A549 (cell line): ENCODE measurements around the gene ITPRIPL1. TPM values are rescaled to one million over a fixed set of nuclear protein-coding genes. Genes with fewer than 3 reads are reported as not detected.

Experiments used
- ATAC-seq, 2 experiments: fragments of 200-7000 bp in 1 of 2; fragments of >200 bp in 1 of 2; cut with Nextera tagmentation in 1 of 2; cut with Tn5 transposase in 1 of 2; 3 replicates each; pipeline versions ENCODE4 v1.8.0 to v1.9.1; 2018 to 2020; ENCODE audit warnings: mild to moderate bottlenecking in 1 of 2, moderate library complexity in 1 of 2
- CTCF ChIA-PET: fragments of 300-600 bp; sonication (Branson Sonifier 250); formaldehyde crosslinking; extraction: SDS; loops from one replicate; lab custom pipeline; 2021; ENCODE audit warnings: antibody characterized with exemption, inconsistent platforms; lab: Yijun Ruan, JAX
- POLR2A ChIA-PET: fragments of 350-600 bp; formaldehyde crosslinking; extraction: SDS; loops from one replicate; lab custom pipeline; 2021; ENCODE audit warnings: antibody characterized with exemption, inconsistent platforms; lab: Yijun Ruan, JAX
- DNase-seq, 2 experiments: peaks; one replicate each; pipeline versions ENCODE4 v3.0.0 to v3.0.0-alpha.2; 2011 to 2016; ENCODE audit warnings: low read depth in 1 of 2, low spot score in 1 of 2
- FAIRE-seq: peaks from 2 replicates; lab custom pipeline; 2011; peaks lifted over from hg19 to GRCh38; lab: Jason Lieb, UNC
- H3K27ac ChIP-seq, 2 experiments: fragments of >200 bp; sonication (Bioruptor Twin); formaldehyde crosslinking; 3 replicates each; pipeline ENCODE4 v1.5.1; 2016 to 2017
- H3K4me1 ChIP-seq: fragments of >200 bp; sonication (Bioruptor Twin); formaldehyde crosslinking; 3 replicates; pipeline ENCODE4 v1.6.1; 2016
- H3K4me2 ChIP-seq: fragments of >200 bp; sonication (Bioruptor Twin); formaldehyde crosslinking; 3 replicates; pipeline ENCODE4 v1.6.1; 2016
- H3K4me3 ChIP-seq: fragments of >200 bp; sonication (Bioruptor Twin); formaldehyde crosslinking; 3 replicates; pipeline ENCODE4 v1.5.1; 2016
- H3K9me3 ChIP-seq: fragments of >200 bp; sonication (Bioruptor Twin); formaldehyde crosslinking; 3 replicates; pipeline ENCODE4 v1.6.1; 2016
- CEBPB ChIP-seq, 2 experiments: fragments of >200 bp in 1 of 2; sonication (Bioruptor Twin) in 1 of 2; formaldehyde crosslinking in 1 of 2; IDR thresholded peaks; 2 replicates each; pipeline ENCODE4 v1.6.1; 2012 to 2016
- CHD2 ChIP-seq: fragments of 150-350 bp; IDR thresholded peaks from 2 replicates; pipeline ENCODE4 v1.6.1; 2014; ENCODE audit warnings: low read length; ENCODE audit not compliant: partially characterized antibody
- CHD4 ChIP-seq: fragments of 200-600 bp; sonication (generic); IDR thresholded peaks from 2 replicates; pipeline ENCODE4 v1.6.1; 2016; ENCODE audit warnings: antibody characterized with exemption, mild to moderate bottlenecking, borderline replicate concordance
- EHF ChIP-seq: fragments of 250-450 bp; sonication (Bioruptor Pico); IDR thresholded peaks from 2 replicates; pipeline ENCODE4 v1.5.0; 2020; ENCODE audit warnings: mild to moderate bottlenecking
- FOSB ChIP-seq: fragments of 250-450 bp; sonication (Bioruptor Pico); IDR thresholded peaks from 2 replicates; pipeline ENCODE4 v1.5.0; 2020; ENCODE audit warnings: mild to moderate bottlenecking, moderate library complexity
- FOSL2 ChIP-seq, 2 experiments: fragments of 450-650 bp in 1 of 2; fragments of >200 bp in 1 of 2; sonication (Bioruptor Twin) in 1 of 2; formaldehyde crosslinking; IDR thresholded peaks; 2 replicates each; pipeline versions ENCODE4 v1.5.0 to v1.6.1; 2016 to 2020; ENCODE audit warnings: mild to moderate bottlenecking in 1 of 2, moderate library complexity in 1 of 2
- HDAC2 ChIP-seq: fragments of 200-600 bp; sonication (generic); IDR thresholded peaks from 2 replicates; pipeline ENCODE4 v1.6.1; 2016
- MYC ChIP-seq: IDR thresholded peaks from 2 replicates; pipeline ENCODE4 v1.6.1; 2012; ENCODE audit warnings: mild to moderate bottlenecking, inconsistent platforms, low read length, improper control_type of control experiment, borderline replicate concordance
- NFE2L2 ChIP-seq: fragments of 150-350 bp; conservative IDR thresholded peaks from 2 replicates; pipeline ENCODE4 v1.6.1; 2014; ENCODE audit warnings: low read length
- NPAS2 ChIP-seq: fragments of 250-450 bp; sonication (Bioruptor Pico); IDR thresholded peaks from 2 replicates; pipeline ENCODE4 v1.8.0; 2022; ENCODE audit warnings: mild to moderate bottlenecking, moderate library complexity, borderline replicate concordance
- PHF8 ChIP-seq: fragments of 200-600 bp; sonication (generic); IDR thresholded peaks from 2 replicates; pipeline ENCODE4 v1.6.1; 2016; ENCODE audit warnings: low read depth, mild to moderate bottlenecking, antibody characterized with exemption, moderate library complexity, borderline replicate concordance
- RAD21 ChIP-seq, 2 experiments: fragments of >200 bp in 1 of 2; sonication (Bioruptor Twin) in 1 of 2; formaldehyde crosslinking in 1 of 2; IDR thresholded peaks in 1 of 2; conservative IDR thresholded peaks in 1 of 2; 2 replicates in 1 of 2; 3 replicates in 1 of 2; pipeline ENCODE4 v1.6.1; 2012 to 2018; ENCODE audit warnings: inconsistent platforms in 1 of 2
- RARB ChIP-seq: fragments of 250-450 bp; sonication (Bioruptor Pico); IDR thresholded peaks from 2 replicates; pipeline ENCODE4 v1.8.0; 2021; ENCODE audit warnings: mild to moderate bottlenecking, moderate library complexity
- RFX5 ChIP-seq: fragments of 450-650 bp; IDR thresholded peaks from 2 replicates; pipeline ENCODE4 v1.7.1; 2014; ENCODE audit warnings: antibody characterized with exemption, mild to moderate bottlenecking, moderate library complexity
- SMC3 ChIP-seq: fragments of >200 bp; sonication (Bioruptor Twin); formaldehyde crosslinking; IDR thresholded peaks from 3 replicates; pipeline ENCODE4 v1.6.1; 2018; ENCODE audit warnings: inconsistent platforms
- TFCP2L1 ChIP-seq: fragments of 250-450 bp; sonication (Bioruptor Pico); IDR thresholded peaks from 2 replicates; pipeline ENCODE4 v1.5.0; 2021; ENCODE audit warnings: mild to moderate bottlenecking
- WGBS: methylation state at CpG from one replicate; pipeline ENCODE4 v1.1.6; 2017; ENCODE audit errors: missing lambda C conversion rate; 5-methylcytosine and 5-hydroxymethylcytosine counted together
- polyA plus RNA-seq, 4 experiments: library from polyadenylated mRNA; depleted of rRNA in 3 of 4; stranded (reverse); fragments of >200 nt; fragmentation: RNase III in 1 of 4; extraction: RNeasy Plus Mini Kit Qiagen cat#74134 plus additional on column Dnase treatment in 1 of 4; gene quantifications; 2 replicates in 3 of 4; 3 replicates in 1 of 4; pipeline ENCODE4 v1.2.3, GENCODE V29; 2011 to 2017
- TF ChIP-seq, protein P1 (sequence below): IDR thresholded peaks from 2 replicates; pipeline ENCODE4 v1.6.1; 2012
- TF ChIP-seq, protein P2 (sequence below): fragments of 450-650 bp; IDR thresholded peaks from 2 replicates; pipeline ENCODE4 v1.6.1; 2014; ENCODE audit warnings: antibody characterized with exemption
- TF ChIP-seq, protein P3 (sequence below): fragments of >200 bp; sonication (Bioruptor Twin); formaldehyde crosslinking; IDR thresholded peaks from 2 replicates; pipeline ENCODE4 v1.6.1; 2016
- TF ChIP-seq, protein P4 (sequence below): fragments of 250-450 bp; sonication (Bioruptor Pico); IDR thresholded peaks from 2 replicates; pipeline ENCODE4 v1.5.0; 2021; ENCODE audit warnings: mild to moderate bottlenecking, moderate library complexity, borderline replicate concordance
- TF ChIP-seq, protein P5 (sequence below): fragments of 250-450 bp; sonication (Bioruptor Pico); IDR thresholded peaks from 2 replicates; pipeline ENCODE4 v1.5.0; 2020; ENCODE audit warnings: low read depth, mild to moderate bottlenecking, moderate library complexity
- TF ChIP-seq, protein P6 (sequence below): fragments of >200 bp; sonication (Bioruptor Twin); formaldehyde crosslinking; IDR thresholded peaks from 3 replicates; pipeline ENCODE4 v1.5.1; 2016

ITPRIPL1 gene
- polyA plus RNA-seq, 2 of the 4 experiments (the other 2 are of a cell fraction), result not detected

DNA sequence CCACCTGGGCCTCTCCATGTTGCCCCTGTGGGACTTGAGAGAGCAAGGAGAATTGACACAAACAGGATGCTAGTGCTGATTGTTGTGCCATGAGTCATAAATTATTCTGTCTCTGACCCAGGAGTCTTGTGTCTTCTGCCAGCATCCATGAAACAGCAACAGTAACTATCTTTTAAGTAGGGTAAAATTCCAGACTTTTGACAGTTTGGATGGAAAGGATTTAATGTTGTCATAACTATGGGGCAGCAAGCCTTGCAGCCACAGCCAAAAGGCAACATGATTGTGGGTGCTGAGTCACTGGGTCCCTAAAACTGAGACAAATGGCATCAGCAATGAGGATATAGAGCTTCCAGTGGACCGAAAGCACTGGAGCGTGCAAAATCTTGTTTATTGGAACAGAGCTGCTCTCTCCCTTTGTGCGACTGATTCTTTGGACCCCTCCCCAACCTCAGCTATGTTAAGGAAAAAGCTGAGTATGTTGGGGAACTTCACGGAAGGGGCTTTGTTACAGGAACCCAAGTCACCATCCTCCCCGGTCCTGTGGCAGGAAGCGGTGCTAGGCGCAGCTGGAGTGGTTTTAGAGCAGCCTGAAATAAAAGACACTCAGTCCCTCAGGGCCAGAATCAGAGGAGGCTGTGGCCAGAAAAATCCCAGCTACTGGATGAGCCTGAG, 9.6 kb upstream of the ITPRIPL1 start:
- DNase-seq (peak in 1 of 2 experiments; percentile 39), FAIRE-seq (no peak), ATAC-seq (peak; percentile 57 to 69; a peak in 4 of 6 replicates)
- Histone ChIP-seq H3K4me3 (no peak overlapping the region), H3K4me1 (peaks cover 10% of the 10 kb centered on the region), H3K27ac (peak overlapping the region in 1 of 2 experiments; percentile 54; a peak in 2 of 6 replicates), H3K4me2 (0 out of 3 replicates have a peak overlapping the region, but pooled peaks have one; percentile 18), H3K9me3 (no peaks in the 10 kb centered on the region)
- ChIA-PET POLR2A (no interaction called here), CTCF (interaction anchor here (1.3 to 1.7 kb wide), 2 partner anchors 34 to 193 kb away, joined by 3 to 4 read pairs; no protein-coding TSS in a partner anchor)
- TF ChIP-seq RARB (CRISPR knock-in tag) (no peak), FOSL2 (IDR thresholded peaks at IDR 0.05) (no peak), FOSL2 (CRISPR knock-in tag; IDR thresholded peaks at IDR 0.05) (0 out of 2 replicates have a peak, but pooled peaks have one; percentile 6), EHF (CRISPR knock-in tag) (no peak)
- TF ChIP-seq, protein P1, sequence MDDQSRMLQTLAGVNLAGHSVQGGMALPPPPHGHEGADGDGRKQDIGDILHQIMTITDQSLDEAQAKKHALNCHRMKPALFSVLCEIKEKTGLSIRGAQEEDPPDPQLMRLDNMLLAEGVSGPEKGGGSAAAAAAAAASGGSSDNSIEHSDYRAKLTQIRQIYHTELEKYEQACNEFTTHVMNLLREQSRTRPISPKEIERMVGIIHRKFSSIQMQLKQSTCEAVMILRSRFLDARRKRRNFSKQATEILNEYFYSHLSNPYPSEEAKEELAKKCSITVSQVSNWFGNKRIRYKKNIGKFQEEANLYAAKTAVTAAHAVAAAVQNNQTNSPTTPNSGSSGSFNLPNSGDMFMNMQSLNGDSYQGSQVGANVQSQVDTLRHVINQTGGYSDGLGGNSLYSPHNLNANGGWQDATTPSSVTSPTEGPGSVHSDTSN, result no peak
- 89% methylated on average over 7 of the region's 7 CpGs for WGBS

DNA sequence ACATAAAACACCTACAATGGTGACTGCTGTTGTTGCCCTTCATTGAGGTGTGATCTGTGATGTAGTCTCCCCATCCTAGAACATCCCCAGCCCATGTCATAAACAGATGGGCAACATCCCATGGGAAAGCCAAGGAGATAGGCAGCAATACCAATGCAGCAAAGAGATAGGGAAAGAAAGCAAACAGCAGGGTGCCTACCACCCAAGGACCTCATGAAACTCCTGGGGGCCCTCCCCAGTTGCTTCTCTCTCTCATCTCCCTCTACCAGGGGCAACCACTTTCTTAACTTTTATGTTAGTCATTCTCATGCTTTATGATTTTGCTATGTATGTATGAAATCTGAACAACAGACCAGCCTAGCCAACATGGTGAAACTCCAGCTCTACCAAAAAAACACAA, 8.1 kb upstream of the ITPRIPL1 start:
- POLR2A ChIA-PET, result no interaction called here

DNA sequence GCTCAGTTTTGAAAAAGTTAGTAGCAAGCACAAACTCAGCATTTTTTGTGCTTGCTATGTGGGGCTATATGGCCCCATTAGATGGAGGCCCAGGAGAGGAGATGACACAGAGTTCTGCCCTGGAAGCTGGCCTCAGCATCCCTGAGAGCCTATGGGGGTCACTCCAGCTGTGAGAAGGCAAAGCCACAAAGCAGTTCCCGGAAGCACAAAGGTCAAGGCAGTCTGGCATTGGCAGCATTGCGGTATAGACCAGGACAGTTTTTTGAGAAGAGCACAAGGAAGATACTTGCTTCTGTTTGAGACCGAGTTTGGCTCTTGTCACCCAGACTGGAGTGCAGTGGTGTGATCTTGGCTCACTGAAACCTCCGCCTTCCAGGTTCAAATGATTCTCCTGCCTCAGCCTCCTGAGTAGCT, 7.5 kb upstream of the ITPRIPL1 start:
- Histone ChIP-seq H3K27ac (no peak overlapping the region), H3K4me3 (no peak overlapping the region), H3K4me2 (no peak overlapping the region), H3K4me1 (peaks cover 15% of the 10 kb centered on the region), H3K9me3 (no peaks in the 10 kb centered on the region)
- CTCF ChIA-PET, result no interaction called here
- 100% methylated on average over 4 of the region's 4 CpGs for WGBS
- TF ChIP-seq TFCP2L1, result no peak
- no peak for TF ChIP-seq NPAS2 (CRISPR knock-in tag)
- TF ChIP-seq CHD2, result no peak
- no peak for TF ChIP-seq RAD21 (conservative IDR thresholded peaks at IDR 0.05 in 1 of 2, IDR thresholded peaks at IDR 0.05 in 1 of 2)
- no peak for TF ChIP-seq NFE2L2
- no peak for TF ChIP-seq CHD4
- TF ChIP-seq EHF (CRISPR knock-in tag), result no peak
- TF ChIP-seq RARB (CRISPR knock-in tag), result no peak
- TF ChIP-seq, protein P2, sequence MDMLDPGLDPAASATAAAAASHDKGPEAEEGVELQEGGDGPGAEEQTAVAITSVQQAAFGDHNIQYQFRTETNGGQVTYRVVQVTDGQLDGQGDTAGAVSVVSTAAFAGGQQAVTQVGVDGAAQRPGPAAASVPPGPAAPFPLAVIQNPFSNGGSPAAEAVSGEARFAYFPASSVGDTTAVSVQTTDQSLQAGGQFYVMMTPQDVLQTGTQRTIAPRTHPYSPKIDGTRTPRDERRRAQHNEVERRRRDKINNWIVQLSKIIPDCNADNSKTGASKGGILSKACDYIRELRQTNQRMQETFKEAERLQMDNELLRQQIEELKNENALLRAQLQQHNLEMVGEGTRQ, result no peak
- TF ChIP-seq, protein P3, sequence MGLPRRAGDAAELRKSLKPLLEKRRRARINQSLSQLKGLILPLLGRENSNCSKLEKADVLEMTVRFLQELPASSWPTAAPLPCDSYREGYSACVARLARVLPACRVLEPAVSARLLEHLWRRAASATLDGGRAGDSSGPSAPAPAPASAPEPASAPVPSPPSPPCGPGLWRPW, result no peak
- TF ChIP-seq MYC, result no peak
- TF ChIP-seq, protein P4, sequence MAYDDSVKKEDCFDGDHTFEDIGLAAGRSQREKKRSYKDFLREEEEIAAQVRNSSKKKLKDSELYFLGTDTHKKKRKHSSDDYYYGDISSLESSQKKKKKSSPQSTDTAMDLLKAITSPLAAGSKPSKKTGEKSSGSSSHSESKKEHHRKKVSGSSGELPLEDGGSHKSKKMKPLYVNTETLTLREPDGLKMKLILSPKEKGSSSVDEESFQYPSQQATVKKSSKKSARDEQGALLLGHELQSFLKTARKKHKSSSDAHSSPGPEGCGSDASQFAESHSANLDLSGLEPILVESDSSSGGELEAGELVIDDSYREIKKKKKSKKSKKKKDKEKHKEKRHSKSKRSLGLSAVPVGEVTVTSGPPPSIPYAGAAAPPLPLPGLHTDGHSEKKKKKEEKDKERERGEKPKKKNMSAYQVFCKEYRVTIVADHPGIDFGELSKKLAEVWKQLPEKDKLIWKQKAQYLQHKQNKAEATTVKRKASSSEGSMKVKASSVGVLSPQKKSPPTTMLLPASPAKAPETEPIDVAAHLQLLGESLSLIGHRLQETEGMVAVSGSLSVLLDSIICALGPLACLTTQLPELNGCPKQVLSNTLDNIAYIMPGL (CRISPR knock-in tag), result no peak
- TF ChIP-seq PHF8, result no peak
- TF ChIP-seq, protein P5, sequence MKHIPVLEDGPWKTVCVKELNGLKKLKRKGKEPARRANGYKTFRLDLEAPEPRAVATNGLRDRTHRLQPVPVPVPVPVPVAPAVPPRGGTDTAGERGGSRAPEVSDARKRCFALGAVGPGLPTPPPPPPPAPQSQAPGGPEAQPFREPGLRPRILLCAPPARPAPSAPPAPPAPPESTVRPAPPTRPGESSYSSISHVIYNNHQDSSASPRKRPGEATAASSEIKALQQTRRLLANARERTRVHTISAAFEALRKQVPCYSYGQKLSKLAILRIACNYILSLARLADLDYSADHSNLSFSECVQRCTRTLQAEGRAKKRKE (CRISPR knock-in tag), result no peak
- no peak for TF ChIP-seq FOSB (CRISPR knock-in tag)
- TF ChIP-seq, protein P1, result no peak
- TF ChIP-seq CEBPB (IDR thresholded peaks at IDR 0.05), result no peak
- no peak for TF ChIP-seq SMC3
- TF ChIP-seq HDAC2, result no peak
- FAIRE-seq (no peak), ATAC-seq (no peak), DNase-seq (no peak)
- POLR2A ChIA-PET, result no interaction called here

More for the DNA sequence above, 8.1 kb upstream of the ITPRIPL1 start:
- CTCF ChIA-PET, result interaction anchor here (0.7 to 1.7 kb wide), 2 partner anchors 15 to 192 kb away, joined by 3 to 4 read pairs; no protein-coding TSS in a partner anchor
- no peak overlapping the region for H3K4me2 ChIP-seq
- no peaks in the 10 kb centered on the region for H3K9me3 ChIP-seq
- FAIRE-seq, result no peak
- H3K4me1 ChIP-seq, result peaks cover 15% of the 10 kb centered on the region
- DNase-seq, result no peak
- no peak for ATAC-seq
- no peak overlapping the region for H3K4me3 ChIP-seq
- no peak for TF ChIP-seq NFE2L2
- no peak for TF ChIP-seq RFX5
- TF ChIP-seq, protein P6, sequence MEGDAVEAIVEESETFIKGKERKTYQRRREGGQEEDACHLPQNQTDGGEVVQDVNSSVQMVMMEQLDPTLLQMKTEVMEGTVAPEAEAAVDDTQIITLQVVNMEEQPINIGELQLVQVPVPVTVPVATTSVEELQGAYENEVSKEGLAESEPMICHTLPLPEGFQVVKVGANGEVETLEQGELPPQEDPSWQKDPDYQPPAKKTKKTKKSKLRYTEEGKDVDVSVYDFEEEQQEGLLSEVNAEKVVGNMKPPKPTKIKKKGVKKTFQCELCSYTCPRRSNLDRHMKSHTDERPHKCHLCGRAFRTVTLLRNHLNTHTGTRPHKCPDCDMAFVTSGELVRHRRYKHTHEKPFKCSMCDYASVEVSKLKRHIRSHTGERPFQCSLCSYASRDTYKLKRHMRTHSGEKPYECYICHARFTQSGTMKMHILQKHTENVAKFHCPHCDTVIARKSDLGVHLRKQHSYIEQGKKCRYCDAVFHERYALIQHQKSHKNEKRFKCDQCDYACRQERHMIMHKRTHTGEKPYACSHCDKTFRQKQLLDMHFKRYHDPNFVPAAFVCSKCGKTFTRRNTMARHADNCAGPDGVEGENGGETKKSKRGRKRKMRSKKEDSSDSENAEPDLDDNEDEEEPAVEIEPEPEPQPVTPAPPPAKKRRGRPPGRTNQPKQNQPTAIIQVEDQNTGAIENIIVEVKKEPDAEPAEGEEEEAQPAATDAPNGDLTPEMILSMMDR, result no peak
- TF ChIP-seq, all 56 proteins: peak for 0
- no peak overlapping the region for H3K27ac ChIP-seq
